Omental fat pad (tissue), 4 donors: ENCODE results near the gene SPHK2. TPM values are rescaled to one million over a fixed set of nuclear protein-coding genes. Genes with fewer than 3 reads are reported as not detected.

Experiments
- ATAC-seq: fragments of 150-250 bp; one replicate; pipeline ENCODE4 v1.9.1; 2016; ENCODE audit warnings: mild to moderate bottlenecking, moderate library complexity; ENCODE audit not compliant: low FRiP score
- DNase-seq: peaks from one replicate; pipeline ENCODE4 v3.0.0-alpha.2; 2019; ENCODE audit warnings: low spot score
- CTCF ChIP-seq, 3 donors: fragments of 450-650 bp; IDR thresholded peaks; one replicate each; pipeline ENCODE4 v1.5.1; 2016 to 2017; ENCODE audit warnings: antibody characterized with exemption in 3 of 3, mild to moderate bottlenecking in 3 of 3, moderate library complexity in 2 of 3
- total RNA-seq, 4 donors: library from RNA; depleted of rRNA; stranded (reverse); fragments of >200 nt; gene quantifications; one replicate each; pipeline ENCODE4 v1.1.0, GENCODE V29; 2016

The SPHK2 gene
- total RNA-seq, 4 donors from 2014 or later: 6.0 to 16.2 (median 9.5) TPM

DNA sequence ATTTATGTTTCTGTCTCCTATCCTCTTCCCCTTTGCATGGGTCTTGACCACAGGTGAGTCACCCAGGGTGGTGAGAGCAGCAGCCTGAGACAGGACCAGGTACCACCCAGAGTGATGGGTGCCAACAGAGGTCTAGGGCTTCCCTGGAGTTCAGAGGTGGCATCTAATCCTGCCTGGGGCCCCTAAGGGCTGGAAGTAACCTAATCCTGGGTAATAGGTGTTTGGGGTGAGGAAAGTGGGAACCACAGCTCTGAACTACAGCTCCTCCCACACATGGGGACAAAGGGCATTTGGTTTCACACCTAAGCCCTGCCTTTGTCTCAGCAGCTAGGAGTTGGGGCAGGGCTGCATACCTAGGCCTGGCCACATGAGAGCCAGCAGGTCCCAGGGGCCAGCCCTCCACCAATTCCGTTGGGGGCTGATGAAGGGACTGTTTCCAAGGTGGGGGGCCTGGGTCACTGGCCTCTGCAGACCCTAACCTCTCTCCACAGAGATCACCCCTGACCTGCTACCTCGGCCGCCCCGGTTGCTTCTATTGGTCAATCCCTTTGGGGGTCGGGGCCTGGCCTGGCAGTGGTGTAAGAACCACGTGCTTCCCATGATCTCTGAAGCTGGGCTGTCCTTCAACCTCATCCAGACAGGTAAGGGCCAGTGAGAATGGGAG lies 8.0 kb downstream of the SPHK2 start:
- no peak for ATAC-seq
- DNase-seq: no peak
- TF ChIP-seq CTCF (IDR thresholded peaks at IDR 0.05): no peak

DNA sequence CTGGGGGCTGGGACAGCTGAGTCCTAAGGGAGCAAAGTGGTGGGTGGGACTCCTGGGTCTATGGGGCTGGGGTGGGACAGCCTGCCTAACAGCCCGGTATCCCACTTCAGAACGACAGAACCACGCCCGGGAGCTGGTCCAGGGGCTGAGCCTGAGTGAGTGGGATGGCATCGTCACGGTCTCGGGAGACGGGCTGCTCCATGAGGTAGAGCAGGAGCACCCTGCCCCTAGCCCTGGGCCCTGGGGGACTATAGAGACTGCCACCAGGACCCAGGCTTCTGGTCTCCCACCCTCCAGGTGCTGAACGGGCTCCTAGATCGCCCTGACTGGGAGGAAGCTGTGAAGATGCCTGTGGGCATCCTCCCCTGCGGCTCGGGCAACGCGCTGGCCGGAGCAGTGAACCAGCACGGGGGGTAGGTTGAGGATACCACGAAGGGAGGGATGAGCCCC lies 8.6 kb downstream of the SPHK2 start:
- TF ChIP-seq CTCF (IDR thresholded peaks at IDR 0.05): no peak
- ATAC-seq (no peak), DNase-seq (no peak)

DNA sequence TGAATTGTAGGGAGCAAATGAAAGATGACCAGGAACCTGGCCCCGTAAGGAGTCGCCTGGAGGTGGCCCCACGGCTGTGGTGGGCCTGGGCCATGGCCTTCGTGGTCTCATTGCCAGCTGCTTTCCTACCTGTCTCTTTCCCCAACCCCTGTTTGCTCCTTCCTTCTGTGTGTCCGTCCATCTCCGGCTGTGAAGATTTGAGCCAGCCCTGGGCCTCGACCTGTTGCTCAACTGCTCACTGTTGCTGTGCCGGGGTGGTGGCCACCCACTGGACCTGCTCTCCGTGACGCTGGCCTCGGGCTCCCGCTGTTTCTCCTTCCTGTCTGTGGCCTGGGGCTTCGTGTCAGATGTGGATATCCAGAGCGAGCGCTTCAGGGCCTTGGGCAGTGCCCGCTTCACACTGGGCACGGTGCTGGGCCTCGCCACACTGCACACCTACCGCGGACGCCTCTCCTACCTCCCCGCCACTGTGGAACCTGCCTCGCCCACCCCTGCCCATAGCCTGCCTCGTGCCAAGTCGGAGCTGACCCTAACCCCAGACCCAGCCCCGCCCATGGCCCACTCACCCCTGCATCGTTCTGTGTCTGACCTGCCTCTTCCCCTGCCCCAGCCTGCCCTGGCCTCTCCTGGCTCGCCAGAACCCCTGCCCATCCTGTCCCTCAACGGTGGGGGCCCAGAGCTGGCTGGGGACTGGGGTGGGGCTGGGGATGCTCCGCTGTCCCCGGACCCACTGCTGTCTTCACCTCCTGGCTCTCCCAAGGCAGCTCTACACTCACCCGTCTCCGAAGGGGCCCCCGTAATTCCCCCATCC lies 9.4 kb downstream of the SPHK2 start:
- ATAC-seq (no peak), DNase-seq (no peak)
- TF ChIP-seq CTCF (IDR thresholded peaks at IDR 0.05): no peak

- no peak for DNase-seq
- TF ChIP-seq CTCF (IDR thresholded peaks at IDR 0.05): no peak
Observed at GRCh38 chr19:48629297-48629598, 9.9 kb downstream of the SPHK2 start.

DNA sequence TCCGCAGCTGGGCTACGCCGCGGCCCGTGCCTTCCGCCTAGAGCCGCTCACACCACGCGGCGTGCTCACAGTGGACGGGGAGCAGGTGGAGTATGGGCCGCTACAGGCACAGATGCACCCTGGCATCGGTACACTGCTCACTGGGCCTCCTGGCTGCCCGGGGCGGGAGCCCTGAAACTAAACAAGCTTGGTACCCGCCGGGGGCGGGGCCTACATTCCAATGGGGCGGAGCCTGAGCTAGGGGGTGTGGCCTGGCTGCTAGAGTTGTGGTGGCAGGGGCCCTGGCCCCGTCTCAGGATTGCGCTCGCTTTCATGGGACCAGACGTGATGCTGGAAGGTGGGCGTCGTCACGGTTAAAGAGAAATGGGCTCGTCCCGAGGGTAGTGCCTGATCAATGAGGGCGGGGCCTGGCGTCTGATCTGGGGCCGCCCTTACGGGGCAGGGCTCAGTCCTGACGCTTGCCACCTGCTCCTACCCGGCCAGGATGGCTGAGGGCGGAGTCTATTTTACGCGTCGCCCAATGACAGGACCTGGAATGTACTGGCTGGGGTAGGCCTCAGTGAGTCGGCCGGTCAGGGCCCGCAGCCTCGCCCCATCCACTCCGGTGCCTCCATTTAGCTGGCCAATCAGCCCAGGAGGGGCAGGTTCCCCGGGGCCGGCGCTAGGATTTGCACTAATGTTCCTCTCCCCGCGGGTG lies 10.4 kb downstream of the SPHK2 start:
- no peak for ATAC-seq
- no peak for TF ChIP-seq CTCF (IDR thresholded peaks at IDR 0.05)
- no peak for DNase-seq

More at GRCh38 chr19:48629297-48629598, 9.9 kb downstream of the SPHK2 start:
- no peak for ATAC-seq

- ATAC-seq (peak; percentile 8), DNase-seq (no peak)
- no peak for TF ChIP-seq CTCF (IDR thresholded peaks at IDR 0.05)
Observed at GRCh38 chr19:48630296-48631063, 11.2 kb downstream of the SPHK2 start.
